SK-N-SH (cell line): ENCODE data around the gene SNRK. TPM values are rescaled to one million over a fixed set of nuclear protein-coding genes. Genes with fewer than 3 reads are reported as not detected.

Source experiments
- CTCF ChIA-PET: fragments of 300-600, 350-600 bp; formaldehyde crosslinking; extraction: SDS; loops from one replicate; lab custom pipeline; 2021; lab: Yijun Ruan, JAX
- POLR2A ChIA-PET: fragments of 350-600 bp; sonication (Branson Sonifier 250); formaldehyde crosslinking; extraction: SDS; loops from one replicate; lab custom pipeline; 2020; ENCODE audit warnings: antibody characterized with exemption, inconsistent platforms; lab: Yijun Ruan, JAX
- DNase-seq: peaks from one replicate; pipeline ENCODE4 v3.0.0; 2012
- H2AFZ ChIP-seq: fragments of 200-600 bp; sonication (generic); 2 replicates; pipeline ENCODE4 v1.8.1; 2016; ENCODE audit warnings: antibody characterized with exemption, mild to moderate bottlenecking, low read depth
- H3F3A ChIP-seq: fragments of 200-600 bp; sonication (generic); replicated peaks from 2 replicates; pipeline ENCODE3; 2016; ENCODE audit warnings: antibody characterized with exemption, mild to moderate bottlenecking; ENCODE audit not compliant: insufficient read depth
- H3K27ac ChIP-seq, 2 experiments: fragments of 200-500 bp in 1 of 2; fragments of 200-600 bp in 1 of 2; sonication (Bioruptor generic) in 1 of 2; sonication (generic), shearing (Covaris generic) in 1 of 2; 2 replicates each; pipeline versions ENCODE4 v1.5.1 to v1.6.1; 2014 to 2016; ENCODE audit warnings: low read depth in 2 of 2, inconsistent platforms in 1 of 2, low read length in 1 of 2, mild to moderate bottlenecking in 1 of 2, mixed read lengths in 1 of 2
- H3K27me3 ChIP-seq: fragments of 200-600 bp; sonication (generic), shearing (Covaris generic); 2 replicates; pipeline ENCODE4 v1.6.1; 2016; ENCODE audit warnings: mixed run types; ENCODE audit not compliant: insufficient read depth
- H3K36me3 ChIP-seq, 2 experiments: fragments of 200-500 bp in 1 of 2; fragments of 200-600 bp in 1 of 2; sonication (Bioruptor generic) in 1 of 2; sonication (generic) in 1 of 2; replicated peaks in 1 of 2; 2 replicates each; pipeline versions ENCODE3 to v1.5.1; 2014 to 2016; ENCODE audit warnings: low read length in 1 of 2, mild to moderate bottlenecking in 1 of 2; ENCODE audit not compliant: insufficient read depth in 2 of 2, control insufficient read depth in 1 of 2
- H3K4me1 ChIP-seq, 2 experiments: fragments of 200-500 bp in 1 of 2; fragments of 200-600 bp in 1 of 2; sonication (Bioruptor generic) in 1 of 2; sonication (generic), shearing (Covaris generic) in 1 of 2; 2 replicates each; pipeline versions ENCODE4 v1.5.1 to v1.6.1; 2014 to 2016; ENCODE audit warnings: low read depth in 1 of 2, low read length in 1 of 2, mixed run types in 1 of 2; ENCODE audit not compliant: insufficient read depth in 2 of 2, control insufficient read depth in 1 of 2
- H3K4me2 ChIP-seq: fragments of 200-600 bp; sonication (generic), shearing (Covaris generic); 2 replicates; pipeline ENCODE4 v1.6.1; 2017; ENCODE audit warnings: mixed run types
- H3K4me3 ChIP-seq, 2 experiments: fragments of 200-500 bp in 1 of 2; fragments of 200-600 bp in 1 of 2; sonication (Bioruptor generic) in 1 of 2; sonication (generic), shearing (Covaris generic) in 1 of 2; 2 replicates each; pipeline versions ENCODE4 v1.5.1 to v1.8.1; 2014 to 2016; ENCODE audit warnings: low read depth in 2 of 2, inconsistent platforms in 1 of 2, low read length in 1 of 2, mild to moderate bottlenecking in 1 of 2, mixed read lengths in 1 of 2, moderate library complexity in 1 of 2
- H3K79me2 ChIP-seq: fragments of 200-600 bp; sonication (generic); 2 replicates; pipeline ENCODE4 v1.8.1; 2017; ENCODE audit warnings: mild to moderate bottlenecking; ENCODE audit not compliant: insufficient read depth
- H3K9ac ChIP-seq: fragments of 200-600 bp; sonication (generic); 2 replicates; pipeline ENCODE4 v1.6.1; 2017; ENCODE audit warnings: mixed run types
- H3K9me2 ChIP-seq: fragments of 200-600 bp; sonication (generic); 2 replicates; pipeline ENCODE4 v1.6.1; 2017; ENCODE audit warnings: mixed run types
- H3K9me3 ChIP-seq: fragments of 200-600 bp; sonication (generic); 2 replicates; pipeline ENCODE4 v1.6.1; 2017; ENCODE audit warnings: mixed run types, mild to moderate bottlenecking, moderate library complexity
- H4K20me1 ChIP-seq: fragments of 200-600 bp; sonication (generic); 2 replicates; pipeline ENCODE4 v1.6.1; 2017; ENCODE audit warnings: mild to moderate bottlenecking, mixed run types; ENCODE audit not compliant: insufficient read depth
- CTCF ChIP-seq: fragments of 200-600 bp; sonication (generic); IDR thresholded peaks from 2 replicates; pipeline ENCODE4 v1.6.1; 2017; ENCODE audit warnings: antibody characterized with exemption, mild to moderate bottlenecking, moderate library complexity
- ELF1 ChIP-seq: IDR thresholded peaks from 2 replicates; pipeline ENCODE4 v1.4.0; 2012
- EZH2phosphoT487 ChIP-seq: fragments of 200-600 bp; sonication (generic); IDR thresholded peaks from 2 replicates; pipeline ENCODE4 v1.6.1; 2017; ENCODE audit warnings: low read depth, mixed run types, mild to moderate bottlenecking, antibody characterized with exemption, moderate library complexity, borderline replicate concordance
- FOSL2 ChIP-seq: IDR thresholded peaks from 2 replicates; pipeline ENCODE4 v1.4.0; 2012; ENCODE audit warnings: low read depth, mild to moderate bottlenecking, moderate library complexity, borderline replicate concordance
- FOXJ3 ChIP-seq: sonication (generic); formaldehyde crosslinking; IDR thresholded peaks from 2 replicates; pipeline ENCODE4 v1.5.1; 2020; ENCODE audit warnings: mild to moderate bottlenecking, missing genetic modification reagents
- FOXM1 ChIP-seq: IDR thresholded peaks from 2 replicates; pipeline ENCODE4 v1.4.0; 2012; ENCODE audit warnings: low read depth, mild to moderate bottlenecking
- GABPA ChIP-seq: IDR thresholded peaks from 2 replicates; pipeline ENCODE4 v1.4.0; 2012; ENCODE audit warnings: low read depth, mild to moderate bottlenecking
- GATA2 ChIP-seq: sonication (generic); formaldehyde crosslinking; IDR thresholded peaks from 2 replicates; pipeline ENCODE4 v1.5.0; 2020; ENCODE audit warnings: mild to moderate bottlenecking, missing genetic modification reagents
- MXI1 ChIP-seq: IDR thresholded peaks from 2 replicates; pipeline ENCODE4 v1.6.1; 2012; ENCODE audit warnings: mild to moderate bottlenecking, low read depth, low read length, improper control_type of control experiment
- NFIC ChIP-seq: IDR thresholded peaks from 2 replicates; pipeline ENCODE4 v1.4.0; 2012; ENCODE audit warnings: borderline replicate concordance
- NRF1 ChIP-seq: IDR thresholded peaks from 2 replicates; pipeline ENCODE4 v1.6.1; 2012; ENCODE audit warnings: low read depth, mild to moderate bottlenecking, low read length
- RAD21 ChIP-seq: IDR thresholded peaks from 2 replicates; pipeline ENCODE4 v1.6.1; 2012; ENCODE audit warnings: mild to moderate bottlenecking, low read length
- RFX5 ChIP-seq: IDR thresholded peaks from 2 replicates; pipeline ENCODE4 v1.6.1; 2012; ENCODE audit warnings: mild to moderate bottlenecking, improper control_type of control experiment, low read length
- RXRA ChIP-seq: IDR thresholded peaks from 2 replicates; pipeline ENCODE4 v1.4.0; 2012; ENCODE audit warnings: low read depth, mild to moderate bottlenecking, borderline replicate concordance
- TAF1 ChIP-seq: IDR thresholded peaks from 2 replicates; pipeline ENCODE4 v1.6.1; 2012; ENCODE audit warnings: low read depth, mild to moderate bottlenecking, low read length, moderate library complexity, borderline replicate concordance
- TCF12 ChIP-seq: IDR thresholded peaks from 2 replicates; pipeline ENCODE4 v1.4.0; 2012
- TEAD4 ChIP-seq: IDR thresholded peaks from 2 replicates; pipeline ENCODE4 v1.4.0; 2012; ENCODE audit warnings: mild to moderate bottlenecking, borderline replicate concordance; ENCODE audit not compliant: insufficient read depth
- YY1 ChIP-seq: IDR thresholded peaks from 2 replicates; pipeline ENCODE4 v1.4.0; 2012; ENCODE audit warnings: low read depth, mild to moderate bottlenecking
- WGBS: methylation state at CpG from one replicate; pipeline ENCODE4 v1.1.6; 2017; ENCODE audit warnings: low lambda C conversion rate; 5-methylcytosine and 5-hydroxymethylcytosine counted together
- polyA plus RNA-seq, 3 experiments: library from polyadenylated mRNA; depleted of rRNA; stranded (reverse); fragments of >200 nt; gene quantifications; 2 replicates each; pipeline ENCODE4 v1.2.3, GENCODE V29; 2012
- TF ChIP-seq, protein P1 (sequence below): fragments of 150-350 bp; IDR thresholded peaks from 2 replicates; pipeline ENCODE4 v1.6.1; 2017; ENCODE audit warnings: antibody characterized with exemption, low read length, low read depth, borderline replicate concordance
- TF ChIP-seq, protein P2 (sequence below): fragments of 150-350 bp; IDR thresholded peaks from 2 replicates; pipeline ENCODE4 v1.6.1; 2016; ENCODE audit warnings: mild to moderate bottlenecking, low read depth, low read length
- TF ChIP-seq, protein P3 (sequence below): IDR thresholded peaks from 2 replicates; pipeline ENCODE4 v1.4.0; 2012; ENCODE audit warnings: low read depth, borderline replicate concordance

The SNRK gene
- polyA plus RNA-seq, 1 of the 3 experiments (the other 2 are of a cell fraction) = 3.6 TPM

DNA sequence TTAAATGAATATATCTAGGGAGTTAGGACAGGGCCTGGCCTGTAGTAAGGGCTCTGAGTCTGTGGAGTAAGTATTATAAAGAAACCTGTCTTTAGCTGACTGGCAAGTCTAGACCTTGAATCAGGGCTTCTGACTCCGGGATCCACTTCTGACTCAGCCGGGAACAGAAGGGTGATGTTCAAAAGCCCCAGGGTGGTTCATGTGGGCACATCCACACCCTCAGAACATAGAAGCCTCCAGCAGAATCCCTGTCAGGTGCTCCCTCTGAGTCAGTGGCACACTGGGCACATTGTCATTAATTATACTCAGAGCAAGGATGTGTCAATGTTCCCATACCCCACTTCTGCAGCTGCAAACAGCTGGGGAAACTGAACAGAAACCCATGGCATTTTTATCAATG is 26.7 kb upstream of the SNRK start:
- no peaks in the 10 kb centered on the region for H3K9me3 ChIP-seq
- ChIA-PET POLR2A (no interaction called here), CTCF (no interaction called here)
- no peak overlapping the region for H2AFZ ChIP-seq
- no peak for DNase-seq
- no peak overlapping the region for H3K4me3 ChIP-seq
- no peaks in the 10 kb centered on the region for H3K36me3 ChIP-seq
- H3K27ac ChIP-seq = no peak overlapping the region
- WGBS = 75% methylated on average over 2 of the region's 2 CpGs
- H3K9ac ChIP-seq = no peak overlapping the region
- H3K9me2 ChIP-seq = no peaks in the 10 kb centered on the region
- no peaks in the 10 kb centered on the region for H3F3A ChIP-seq
- H4K20me1 ChIP-seq = no peaks in the 10 kb centered on the region
- no peak overlapping the region for H3K4me2 ChIP-seq
- no peak for TF ChIP-seq RAD21
- no peak for TF ChIP-seq GATA2 (CRISPR knock-in tag)
- no peak for TF ChIP-seq ELF1
- TF ChIP-seq GABPA = no peak
- TF ChIP-seq RFX5 = no peak
- no peak for TF ChIP-seq RXRA
- TF ChIP-seq NRF1 = no peak
- no peak for TF ChIP-seq EZH2phosphoT487
- no peak for TF ChIP-seq MXI1
- TF ChIP-seq CTCF = no peak
- no peak for TF ChIP-seq TCF12
- no peaks in the 10 kb centered on the region; the same call in 1 of the 2 replicates for H3K27me3 ChIP-seq
- no peaks in the 10 kb centered on the region for H3K4me1 ChIP-seq
- H3K79me2 ChIP-seq = no peaks in the 10 kb centered on the region

DNA sequence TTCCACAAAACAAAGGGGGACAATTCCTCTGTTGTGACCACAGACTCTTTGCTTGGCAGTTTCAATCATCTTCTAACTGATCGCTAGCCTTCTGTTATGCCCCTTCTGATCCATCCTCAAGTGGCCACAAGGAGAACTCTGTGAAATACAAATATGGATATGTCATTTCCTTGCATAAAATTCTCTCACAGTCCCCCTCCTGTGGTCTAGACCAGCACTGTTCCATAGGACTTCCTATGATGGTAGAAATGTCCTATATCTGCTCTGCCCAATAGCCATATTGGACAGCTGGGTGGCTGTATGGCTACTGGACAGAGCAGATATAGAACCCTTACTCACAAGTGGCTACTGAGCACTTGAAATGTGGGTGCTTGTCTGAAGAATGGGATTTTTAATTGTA is 25.9 kb upstream of the SNRK start:
- peak; percentile 7 for DNase-seq
- CTCF ChIA-PET = no interaction called here
- no peak for TF ChIP-seq TEAD4
- TF ChIP-seq, protein P1, sequence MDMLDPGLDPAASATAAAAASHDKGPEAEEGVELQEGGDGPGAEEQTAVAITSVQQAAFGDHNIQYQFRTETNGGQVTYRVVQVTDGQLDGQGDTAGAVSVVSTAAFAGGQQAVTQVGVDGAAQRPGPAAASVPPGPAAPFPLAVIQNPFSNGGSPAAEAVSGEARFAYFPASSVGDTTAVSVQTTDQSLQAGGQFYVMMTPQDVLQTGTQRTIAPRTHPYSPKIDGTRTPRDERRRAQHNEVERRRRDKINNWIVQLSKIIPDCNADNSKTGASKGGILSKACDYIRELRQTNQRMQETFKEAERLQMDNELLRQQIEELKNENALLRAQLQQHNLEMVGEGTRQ = no peak
- no peak; the same call in 1 of the 2 replicates for TF ChIP-seq CTCF
- TF ChIP-seq GABPA = no peak
- no peak for TF ChIP-seq TAF1
- TF ChIP-seq, protein P2, sequence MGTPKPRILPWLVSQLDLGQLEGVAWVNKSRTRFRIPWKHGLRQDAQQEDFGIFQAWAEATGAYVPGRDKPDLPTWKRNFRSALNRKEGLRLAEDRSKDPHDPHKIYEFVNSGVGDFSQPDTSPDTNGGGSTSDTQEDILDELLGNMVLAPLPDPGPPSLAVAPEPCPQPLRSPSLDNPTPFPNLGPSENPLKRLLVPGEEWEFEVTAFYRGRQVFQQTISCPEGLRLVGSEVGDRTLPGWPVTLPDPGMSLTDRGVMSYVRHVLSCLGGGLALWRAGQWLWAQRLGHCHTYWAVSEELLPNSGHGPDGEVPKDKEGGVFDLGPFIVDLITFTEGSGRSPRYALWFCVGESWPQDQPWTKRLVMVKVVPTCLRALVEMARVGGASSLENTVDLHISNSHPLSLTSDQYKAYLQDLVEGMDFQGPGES = no peak
- no peak for TF ChIP-seq FOSL2
- TF ChIP-seq ELF1 = no peak
- no peak for TF ChIP-seq FOXM1
- TF ChIP-seq, protein P3, sequence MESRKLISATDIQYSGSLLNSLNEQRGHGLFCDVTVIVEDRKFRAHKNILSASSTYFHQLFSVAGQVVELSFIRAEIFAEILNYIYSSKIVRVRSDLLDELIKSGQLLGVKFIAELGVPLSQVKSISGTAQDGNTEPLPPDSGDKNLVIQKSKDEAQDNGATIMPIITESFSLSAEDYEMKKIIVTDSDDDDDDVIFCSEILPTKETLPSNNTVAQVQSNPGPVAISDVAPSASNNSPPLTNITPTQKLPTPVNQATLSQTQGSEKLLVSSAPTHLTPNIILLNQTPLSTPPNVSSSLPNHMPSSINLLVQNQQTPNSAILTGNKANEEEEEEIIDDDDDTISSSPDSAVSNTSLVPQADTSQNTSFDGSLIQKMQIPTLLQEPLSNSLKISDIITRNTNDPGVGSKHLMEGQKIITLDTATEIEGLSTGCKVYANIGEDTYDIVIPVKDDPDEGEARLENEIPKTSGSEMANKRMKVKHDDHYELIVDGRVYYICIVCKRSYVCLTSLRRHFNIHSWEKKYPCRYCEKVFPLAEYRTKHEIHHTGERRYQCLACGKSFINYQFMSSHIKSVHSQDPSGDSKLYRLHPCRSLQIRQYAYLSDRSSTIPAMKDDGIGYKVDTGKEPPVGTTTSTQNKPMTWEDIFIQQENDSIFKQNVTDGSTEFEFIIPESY = no peak
- no peak for TF ChIP-seq FOXJ3
- TF ChIP-seq MXI1 = no peak
- TF ChIP-seq NFIC = no peak
- no peak for TF ChIP-seq NRF1
- TF ChIP-seq TCF12 = no peak
- TF ChIP-seq EZH2phosphoT487 = no peak
- no peak for TF ChIP-seq YY1

More for the DNA sequence above, 25.9 kb upstream of the SNRK start:
- H3K9me3 ChIP-seq = no peaks in the 10 kb centered on the region
- H3K79me2 ChIP-seq = no peaks in the 10 kb centered on the region
- H3K27me3 ChIP-seq = no peaks in the 10 kb centered on the region; the same call in 1 of the 2 replicates
- POLR2A ChIA-PET = no interaction called here
- H3K9me2 ChIP-seq = no peaks in the 10 kb centered on the region
- no peak overlapping the region for H3K4me2 ChIP-seq
- no peak overlapping the region for H3K9ac ChIP-seq
- no peak overlapping the region for H2AFZ ChIP-seq
- 44% methylated on average over 1 of the region's 1 CpG for WGBS
- H3F3A ChIP-seq = no peaks in the 10 kb centered on the region
- H3K36me3 ChIP-seq = no peaks in the 10 kb centered on the region
- no peaks in the 10 kb centered on the region for H4K20me1 ChIP-seq
- H3K4me3 ChIP-seq = no peak overlapping the region
- no peak overlapping the region for H3K27ac ChIP-seq
- no peaks in the 10 kb centered on the region for H3K4me1 ChIP-seq
